ENCODE results near the gene SPO11.

DNA sequence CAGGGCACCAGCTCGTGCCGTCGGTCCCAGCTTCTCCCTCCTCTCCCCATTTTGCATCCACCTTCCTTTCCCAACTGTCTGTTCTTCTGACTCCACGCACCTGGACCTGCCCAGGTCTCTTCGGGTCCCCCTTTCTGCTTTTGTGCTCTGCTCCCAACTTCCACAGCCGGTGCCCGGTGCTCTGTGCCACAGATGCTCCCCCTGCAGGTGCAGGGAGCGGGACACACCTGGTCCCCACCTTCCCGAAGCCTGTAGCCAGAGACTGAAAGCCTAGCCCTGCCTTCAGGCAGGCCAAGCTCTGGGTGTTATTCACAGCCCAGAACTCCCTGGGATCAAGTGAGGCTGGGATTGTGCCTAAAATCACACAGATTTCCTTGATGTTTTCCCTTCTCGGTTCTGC lies 38.6 kb upstream of the SPO11 start:
- TF ChIP-seq CTCF (IDR thresholded peaks at IDR 0.05) (no peak), POLR2AphosphoS5 (IDR thresholded peaks at IDR 0.05) (no peak), POLR2A (IDR thresholded peaks at IDR 0.05) (no peak)
